Measurements from ENCODE around the gene ADGRG1.
"Not testable (repeated sequence)": the region's sequence is repeated elsewhere in the genome, so short reads cannot be mapped to it uniquely, and the experiment has no call there.

The ADGRG1 gene

GRCh38 chr16:57666353-57667047 lies 38.1 kb downstream of the ADGRG1 start:
- no peak for DNase-seq (ENCODE audit: low read depth in 2 of 2)

GRCh38 chr16:57667048-57667525 lies 38.7 kb downstream of the ADGRG1 start:
- DNase-seq (ENCODE audit: low read depth in 2 of 2) = no peak

- DNase-seq (ENCODE audit: low read depth in 2 of 2) = no peak
Observed at GRCh38 chr16:57667526-57668262, 39.3 kb downstream of the ADGRG1 start.

- DNase-seq (ENCODE audit: low read depth in 2 of 2) = no peak
Observed at GRCh38 chr16:57668263-57668571, 39.8 kb downstream of the ADGRG1 start, which contains the start of gene ADGRG3. Gene ADGRG3, plus strand, starts transcription at chr16:57668306. Its CDS starts 42 bp downstream, at chr16:57668348.

GRCh38 chr16:57668630-57669475 lies 40.4 kb downstream of the ADGRG1 start:
- no peak for DNase-seq (ENCODE audit: low read depth in 2 of 2)

- DNase-seq (ENCODE audit: low read depth in 2 of 2) = no peak
Observed at GRCh38 chr16:57669476-57670162, 41.2 kb downstream of the ADGRG1 start.

GRCh38 chr16:57670196-57670595 lies 41.8 kb downstream of the ADGRG1 start:
- DNase-seq (ENCODE audit: low read depth in 2 of 2) = no peak

GRCh38 chr16:57671451-57671850 lies 43.0 kb downstream of the ADGRG1 start:
- not testable (repeated sequence) for DNase-seq (ENCODE audit: low read depth in 2 of 2)

GRCh38 chr16:57672416-57672815 lies 44.0 kb downstream of the ADGRG1 start:
- DNase-seq (ENCODE audit: low read depth in 2 of 2) = no peak

- DNase-seq (ENCODE audit: low read depth in 2 of 2) = no peak
Observed at GRCh38 chr16:57672824-57673223, 44.4 kb downstream of the ADGRG1 start.

- no peak for DNase-seq (ENCODE audit: low read depth in 2 of 2)
Observed at GRCh38 chr16:57675741-57676551, 47.5 kb downstream of the ADGRG1 start.

GRCh38 chr16:57676553-57677085 lies 48.2 kb downstream of the ADGRG1 start:
- DNase-seq (ENCODE audit: low read depth in 2 of 2) = no peak

- DNase-seq (ENCODE audit: low read depth in 2 of 2) = no peak
Observed at GRCh38 chr16:57677622-57678369, 49.4 kb downstream of the ADGRG1 start.

GRCh38 chr16:57679016-57679415 lies 50.6 kb downstream of the ADGRG1 start:
- no peak for DNase-seq (ENCODE audit: low read depth in 2 of 2)

- DNase-seq (ENCODE audit: low read depth in 2 of 2) = no peak
Observed at GRCh38 chr16:57679767-57680482, 51.5 kb downstream of the ADGRG1 start.

GRCh38 chr16:57680842-57681375 lies 52.5 kb downstream of the ADGRG1 start:
- no peak for DNase-seq (ENCODE audit: low read depth in 2 of 2)

- no peak for DNase-seq (ENCODE audit: low read depth in 2 of 2)
Observed at GRCh38 chr16:57681950-57682728, 53.7 kb downstream of the ADGRG1 start.

Data from fibroblast of skin of left biceps (primary cell).